Uterus (tissue), 2 donors: ENCODE data around the gene SND1.

ENCODE experiments used
- POLR2A ChIP-seq, 2 donors: fragments of 450-650 bp; IDR thresholded peaks; one replicate each; pipeline ENCODE4 v1.6.1; 2016; ENCODE audit warnings: antibody characterized with exemption in 2 of 2, mild to moderate bottlenecking in 1 of 2, moderate library complexity in 1 of 2
- TF ChIP-seq, protein P1 (sequence below), 4 experiments: fragments of 200-600 bp in 2 of 4; fragments of 450-650 bp in 2 of 4; sonication (generic) in 2 of 4; IDR thresholded peaks; one replicate each; pipeline ENCODE4 v1.5.1; 2016 to 2019; ENCODE audit warnings: antibody characterized with exemption in 4 of 4, mild to moderate bottlenecking in 2 of 4, moderate library complexity in 1 of 4

GRCh38 chr7:127916735-127917134 lies 264.7 kb downstream of the SND1 start:
- TF ChIP-seq, protein P1, sequence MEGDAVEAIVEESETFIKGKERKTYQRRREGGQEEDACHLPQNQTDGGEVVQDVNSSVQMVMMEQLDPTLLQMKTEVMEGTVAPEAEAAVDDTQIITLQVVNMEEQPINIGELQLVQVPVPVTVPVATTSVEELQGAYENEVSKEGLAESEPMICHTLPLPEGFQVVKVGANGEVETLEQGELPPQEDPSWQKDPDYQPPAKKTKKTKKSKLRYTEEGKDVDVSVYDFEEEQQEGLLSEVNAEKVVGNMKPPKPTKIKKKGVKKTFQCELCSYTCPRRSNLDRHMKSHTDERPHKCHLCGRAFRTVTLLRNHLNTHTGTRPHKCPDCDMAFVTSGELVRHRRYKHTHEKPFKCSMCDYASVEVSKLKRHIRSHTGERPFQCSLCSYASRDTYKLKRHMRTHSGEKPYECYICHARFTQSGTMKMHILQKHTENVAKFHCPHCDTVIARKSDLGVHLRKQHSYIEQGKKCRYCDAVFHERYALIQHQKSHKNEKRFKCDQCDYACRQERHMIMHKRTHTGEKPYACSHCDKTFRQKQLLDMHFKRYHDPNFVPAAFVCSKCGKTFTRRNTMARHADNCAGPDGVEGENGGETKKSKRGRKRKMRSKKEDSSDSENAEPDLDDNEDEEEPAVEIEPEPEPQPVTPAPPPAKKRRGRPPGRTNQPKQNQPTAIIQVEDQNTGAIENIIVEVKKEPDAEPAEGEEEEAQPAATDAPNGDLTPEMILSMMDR (IDR thresholded peaks at IDR 0.05), result no peak
- TF ChIP-seq POLR2A (IDR thresholded peaks at IDR 0.05), result no peak
